Activated CD8-positive, alpha-beta T cell treated with anti-CD3 and anti-CD28 coated beads for 36 hours (primary cell): Measurements from ENCODE around the gene ARL2BP. TPM values are rescaled to one million over a fixed set of nuclear protein-coding genes. Genes with fewer than 3 reads are reported as not detected.

Source experiments
- ATAC-seq: fragments of 200-7000 bp; cut with Tn5 transposase; one replicate; pipeline ENCODE4 v1.10.0; 2021; ENCODE audit warnings: mild to moderate bottlenecking, moderate library complexity
- CTCF ChIA-PET: fragments of 350-600 bp; sonication (Branson Sonifier 250); formaldehyde crosslinking; loops from one replicate; lab custom pipeline; 2021; ENCODE audit warnings: antibody characterized with exemption; lab: Charles Lee
- POLR2A ChIA-PET: fragments of 350-600 bp; sonication (Branson Sonifier 250); formaldehyde crosslinking; loops from one replicate; lab custom pipeline; 2021; ENCODE audit warnings: antibody characterized with exemption; lab: Charles Lee
- DNase-seq: peaks from one replicate; pipeline ENCODE4 v3.0.0-alpha.2; 2020
- H3K27ac Mint-ChIP-seq: one replicate; pipeline ENCODE4 v1.8.0; 2021; ENCODE audit warnings: mild to moderate bottlenecking, mixed read lengths
- H3K27me3 Mint-ChIP-seq: one replicate; pipeline ENCODE4 v1.8.0; 2021; ENCODE audit warnings: mixed read lengths
- H3K36me3 Mint-ChIP-seq: one replicate; pipeline ENCODE4 v1.8.0; 2021; ENCODE audit warnings: low read depth, mixed read lengths
- H3K4me1 Mint-ChIP-seq: one replicate; pipeline ENCODE4 v1.8.0; 2021; ENCODE audit warnings: low read depth, mixed read lengths
- H3K4me3 Mint-ChIP-seq: one replicate; pipeline ENCODE4 v1.8.0; 2021; ENCODE audit warnings: mild to moderate bottlenecking, moderate library complexity, mixed read lengths
- H3K9me3 Mint-ChIP-seq: one replicate; pipeline ENCODE4 v1.8.0; 2021; ENCODE audit warnings: mixed read lengths
- CTCF ChIP-seq: fragments of 200-600 bp; IDR thresholded peaks from one replicate; pipeline ENCODE4 v1.8.0; 2022; ENCODE audit warnings: antibody characterized with exemption, mild to moderate bottlenecking
- intact Hi-C: fragments of 100-400 bp; cut with micrococcal nuclease; formaldehyde crosslinking; loops from one replicate; pipeline ENCODE4 v1.10.0; 2022
- total RNA-seq, 2 experiments: library from RNA; stranded (reverse); gene quantifications; one replicate each; pipeline ENCODE4 v1.2.3, GENCODE V29; 2021

The ARL2BP gene
- total RNA-seq, 2 experiments from 2014 or later: 9.4 to 11.0 TPM

- ATAC-seq: peak; percentile 91
- POLR2A ChIA-PET: interaction anchor here (0.7 to 3.6 kb wide), 11 partner anchors 11 to 253 kb away, joined by 3 to 31 read pairs (median 4); partner anchors contain the start of genes ARL2BP, CIAPIN1 and COQ9
- H3K9me3 Mint-ChIP-seq: no peaks in the 10 kb centered on the region
- no peaks in the 10 kb centered on the region for H3K36me3 Mint-ChIP-seq
- intact Hi-C loops: loop anchor here (1.0 to 10.0 kb wide), 2 partner anchors 117 to 214 kb away; no protein-coding TSS in a partner anchor
- peak; percentile 99 for DNase-seq
- H3K4me1 Mint-ChIP-seq: peaks cover 14% of the 10 kb centered on the region
- H3K27ac Mint-ChIP-seq: no peak overlapping the region
- no peaks in the 10 kb centered on the region for H3K27me3 Mint-ChIP-seq
- peak; percentile 96 for TF ChIP-seq CTCF
- CTCF ChIA-PET: interaction anchor here (0.6 to 12.9 kb wide), 35 partner anchors 9 to 347 kb away, joined by 3 to 258 read pairs (median 4); partner anchors contain the start of genes ADGRG5, CCL17, CIAPIN1 and COQ9
- no peak overlapping the region for H3K4me3 Mint-ChIP-seq
Measured at GRCh38 chr16:57300387-57301125, 55.5 kb downstream of the ARL2BP start.

GRCh38 chr16:57301126-57301817 lies 56.2 kb downstream of the ARL2BP start:
- DNase-seq (no peak), ATAC-seq (no peak)
- POLR2A ChIA-PET: interaction anchor here (0.7 to 3.6 kb wide), 6 partner anchors 12 to 146 kb away, joined by 3 to 31 read pairs (median 3); partner anchors contain the start of genes CIAPIN1 and COQ9
- Mint-ChIP-seq H3K4me3 (no peak overlapping the region), H3K4me1 (peaks cover 14% of the 10 kb centered on the region), H3K27ac (no peak overlapping the region), H3K36me3 (no peaks in the 10 kb centered on the region), H3K27me3 (no peaks in the 10 kb centered on the region), H3K9me3 (no peaks in the 10 kb centered on the region)
- TF ChIP-seq CTCF: no peak
- intact Hi-C loops: loop anchor here (10.0 kb wide), 1 partner anchor 214 kb away; no protein-coding TSS in a partner anchor
- CTCF ChIA-PET: interaction anchor here (0.6 to 12.9 kb wide), 27 partner anchors 9 to 346 kb away, joined by 3 to 258 read pairs (median 4); partner anchors contain the start of genes CCL17, CIAPIN1 and COQ9

Other genes starting within 250 kb of the ARL2BP start
- gene CPNE2, start 152.7 kb upstream of the ARL2BP start, total RNA-seq: 10 to 100 TPM; 18.6 to 20.6 TPM
- 100 to 1,000 TPM; 101 to 103 TPM for gene PSME3IP1, start 59.2 kb upstream of the ARL2BP start, total RNA-seq
- 10 to 100 TPM; 24.5 to 29.4 TPM for gene RSPRY1, start 58.9 kb upstream of the ARL2BP start, total RNA-seq
- under 1 TPM; 0.51 to 0.65 TPM for gene PLLP, start 39.4 kb downstream of the ARL2BP start, total RNA-seq
- 1 to 10 TPM; 7.1 to 7.4 TPM for gene CCL22, start 113.5 kb downstream of the ARL2BP start, total RNA-seq
- under 1 TPM in 1 of 2 experiments, not detected in 1; 0.09 TPM for gene CX3CL1, start 127.2 kb downstream of the ARL2BP start, total RNA-seq
- 1 to 10 TPM; 2.1 to 2.9 TPM for gene CCL17, start 159.5 kb downstream of the ARL2BP start, total RNA-seq
- 10 to 100 TPM; 53.3 to 53.4 TPM for gene CIAPIN1, start 202.1 kb downstream of the ARL2BP start, total RNA-seq
- gene COQ9, start 202.2 kb downstream of the ARL2BP start, total RNA-seq: 10 to 100 TPM; 39.3 to 39.6 TPM
- gene POLR2C, start 217.4 kb downstream of the ARL2BP start, total RNA-seq: 10 to 100 TPM; 62.4 to 63.0 TPM
- gene DOK4, start 241.2 kb downstream of the ARL2BP start, total RNA-seq: 1 to 10 TPM; 4.6 to 5.1 TPM